SK-N-SH (cell line): ENCODE results near the gene TMEM41A. TPM values are rescaled to one million over a fixed set of nuclear protein-coding genes. Genes with fewer than 3 reads are reported as not detected.

Experiments
- CTCF ChIA-PET: fragments of 300-600, 350-600 bp; formaldehyde crosslinking; extraction: SDS; loops from one replicate; lab custom pipeline; 2021; lab: Yijun Ruan, JAX
- POLR2A ChIA-PET: fragments of 350-600 bp; sonication (Branson Sonifier 250); formaldehyde crosslinking; extraction: SDS; loops from one replicate; lab custom pipeline; 2020; ENCODE audit warnings: antibody characterized with exemption, inconsistent platforms; lab: Yijun Ruan, JAX
- DNase-seq: peaks from one replicate; pipeline ENCODE4 v3.0.0; 2012
- H2AFZ ChIP-seq: fragments of 200-600 bp; sonication (generic); 2 replicates; pipeline ENCODE4 v1.8.1; 2016; ENCODE audit warnings: antibody characterized with exemption, mild to moderate bottlenecking, low read depth
- H3F3A ChIP-seq: fragments of 200-600 bp; sonication (generic); replicated peaks from 2 replicates; pipeline ENCODE3; 2016; ENCODE audit warnings: antibody characterized with exemption, mild to moderate bottlenecking; ENCODE audit not compliant: insufficient read depth
- H3K27ac ChIP-seq, 2 experiments: fragments of 200-500 bp in 1 of 2; fragments of 200-600 bp in 1 of 2; sonication (Bioruptor generic) in 1 of 2; sonication (generic), shearing (Covaris generic) in 1 of 2; 2 replicates each; pipeline versions ENCODE4 v1.5.1 to v1.6.1; 2014 to 2016; ENCODE audit warnings: low read depth in 2 of 2, inconsistent platforms in 1 of 2, low read length in 1 of 2, mild to moderate bottlenecking in 1 of 2, mixed read lengths in 1 of 2
- H3K27me3 ChIP-seq: fragments of 200-600 bp; sonication (generic), shearing (Covaris generic); 2 replicates; pipeline ENCODE4 v1.6.1; 2016; ENCODE audit warnings: mixed run types; ENCODE audit not compliant: insufficient read depth
- H3K36me3 ChIP-seq, 2 experiments: fragments of 200-500 bp in 1 of 2; fragments of 200-600 bp in 1 of 2; sonication (Bioruptor generic) in 1 of 2; sonication (generic) in 1 of 2; replicated peaks in 1 of 2; 2 replicates each; pipeline versions ENCODE3 to v1.5.1; 2014 to 2016; ENCODE audit warnings: low read length in 1 of 2, mild to moderate bottlenecking in 1 of 2; ENCODE audit not compliant: insufficient read depth in 2 of 2, control insufficient read depth in 1 of 2
- H3K4me1 ChIP-seq, 2 experiments: fragments of 200-500 bp in 1 of 2; fragments of 200-600 bp in 1 of 2; sonication (Bioruptor generic) in 1 of 2; sonication (generic), shearing (Covaris generic) in 1 of 2; 2 replicates each; pipeline versions ENCODE4 v1.5.1 to v1.6.1; 2014 to 2016; ENCODE audit warnings: low read depth in 1 of 2, low read length in 1 of 2, mixed run types in 1 of 2; ENCODE audit not compliant: insufficient read depth in 2 of 2, control insufficient read depth in 1 of 2
- H3K4me2 ChIP-seq: fragments of 200-600 bp; sonication (generic), shearing (Covaris generic); 2 replicates; pipeline ENCODE4 v1.6.1; 2017; ENCODE audit warnings: mixed run types
- H3K4me3 ChIP-seq, 2 experiments: fragments of 200-500 bp in 1 of 2; fragments of 200-600 bp in 1 of 2; sonication (Bioruptor generic) in 1 of 2; sonication (generic), shearing (Covaris generic) in 1 of 2; 2 replicates each; pipeline versions ENCODE4 v1.5.1 to v1.8.1; 2014 to 2016; ENCODE audit warnings: low read depth in 2 of 2, inconsistent platforms in 1 of 2, low read length in 1 of 2, mild to moderate bottlenecking in 1 of 2, mixed read lengths in 1 of 2, moderate library complexity in 1 of 2
- H3K79me2 ChIP-seq: fragments of 200-600 bp; sonication (generic); 2 replicates; pipeline ENCODE4 v1.8.1; 2017; ENCODE audit warnings: mild to moderate bottlenecking; ENCODE audit not compliant: insufficient read depth
- H3K9ac ChIP-seq: fragments of 200-600 bp; sonication (generic); 2 replicates; pipeline ENCODE4 v1.6.1; 2017; ENCODE audit warnings: mixed run types
- H3K9me2 ChIP-seq: fragments of 200-600 bp; sonication (generic); 2 replicates; pipeline ENCODE4 v1.6.1; 2017; ENCODE audit warnings: mixed run types
- H3K9me3 ChIP-seq: fragments of 200-600 bp; sonication (generic); 2 replicates; pipeline ENCODE4 v1.6.1; 2017; ENCODE audit warnings: mixed run types, mild to moderate bottlenecking, moderate library complexity
- H4K20me1 ChIP-seq: fragments of 200-600 bp; sonication (generic); 2 replicates; pipeline ENCODE4 v1.6.1; 2017; ENCODE audit warnings: mild to moderate bottlenecking, mixed run types; ENCODE audit not compliant: insufficient read depth
- FOXM1 ChIP-seq: IDR thresholded peaks from 2 replicates; pipeline ENCODE4 v1.4.0; 2012; ENCODE audit warnings: low read depth, mild to moderate bottlenecking
- GATA2 ChIP-seq: sonication (generic); formaldehyde crosslinking; IDR thresholded peaks from 2 replicates; pipeline ENCODE4 v1.5.0; 2020; ENCODE audit warnings: mild to moderate bottlenecking, missing genetic modification reagents
- NFIC ChIP-seq: IDR thresholded peaks from 2 replicates; pipeline ENCODE4 v1.4.0; 2012; ENCODE audit warnings: borderline replicate concordance
- NRF1 ChIP-seq: IDR thresholded peaks from 2 replicates; pipeline ENCODE4 v1.6.1; 2012; ENCODE audit warnings: low read depth, mild to moderate bottlenecking, low read length
- RAD21 ChIP-seq: IDR thresholded peaks from 2 replicates; pipeline ENCODE4 v1.6.1; 2012; ENCODE audit warnings: mild to moderate bottlenecking, low read length
- RFX5 ChIP-seq: IDR thresholded peaks from 2 replicates; pipeline ENCODE4 v1.6.1; 2012; ENCODE audit warnings: mild to moderate bottlenecking, improper control_type of control experiment, low read length
- SIN3A ChIP-seq: IDR thresholded peaks from 2 replicates; pipeline ENCODE4 v1.6.1; 2012; ENCODE audit warnings: low read depth, mild to moderate bottlenecking, low read length, moderate library complexity, borderline replicate concordance
- SMC3 ChIP-seq: IDR thresholded peaks from 2 replicates; pipeline ENCODE4 v1.6.1; 2012; ENCODE audit warnings: low read depth, low read length, improper control_type of control experiment
- TEAD4 ChIP-seq: IDR thresholded peaks from 2 replicates; pipeline ENCODE4 v1.4.0; 2012; ENCODE audit warnings: mild to moderate bottlenecking, borderline replicate concordance; ENCODE audit not compliant: insufficient read depth
- WGBS: methylation state at CpG from one replicate; pipeline ENCODE4 v1.1.6; 2017; ENCODE audit warnings: low lambda C conversion rate; 5-methylcytosine and 5-hydroxymethylcytosine counted together
- polyA plus RNA-seq, 3 experiments: library from polyadenylated mRNA; depleted of rRNA; stranded (reverse); fragments of >200 nt; gene quantifications; 2 replicates each; pipeline ENCODE4 v1.2.3, GENCODE V29; 2012
- TF ChIP-seq, protein P1 (sequence below): fragments of 200-600 bp; sonication (generic); IDR thresholded peaks from 2 replicates; pipeline ENCODE4 v1.6.1; 2017; ENCODE audit warnings: antibody characterized with exemption, mild to moderate bottlenecking, moderate library complexity
- TF ChIP-seq, protein P2 (sequence below): fragments of 150-350 bp; IDR thresholded peaks from 2 replicates; pipeline ENCODE4 v1.6.1; 2016; ENCODE audit warnings: mild to moderate bottlenecking, low read depth, low read length
- TF ChIP-seq, protein P3 (sequence below): fragments of 150-350 bp; IDR thresholded peaks from 2 replicates; pipeline ENCODE4 v1.6.1; 2017; ENCODE audit warnings: antibody characterized with exemption, low read length, low read depth, borderline replicate concordance
- TF ChIP-seq, protein P4 (sequence below): IDR thresholded peaks from 2 replicates; pipeline ENCODE4 v1.6.1; 2012; ENCODE audit warnings: mild to moderate bottlenecking, low read depth, low read length, moderate library complexity

TMEM41A gene
- polyA plus RNA-seq, 1 of the 3 experiments (the other 2 are of a cell fraction) = 9.4 TPM

DNA sequence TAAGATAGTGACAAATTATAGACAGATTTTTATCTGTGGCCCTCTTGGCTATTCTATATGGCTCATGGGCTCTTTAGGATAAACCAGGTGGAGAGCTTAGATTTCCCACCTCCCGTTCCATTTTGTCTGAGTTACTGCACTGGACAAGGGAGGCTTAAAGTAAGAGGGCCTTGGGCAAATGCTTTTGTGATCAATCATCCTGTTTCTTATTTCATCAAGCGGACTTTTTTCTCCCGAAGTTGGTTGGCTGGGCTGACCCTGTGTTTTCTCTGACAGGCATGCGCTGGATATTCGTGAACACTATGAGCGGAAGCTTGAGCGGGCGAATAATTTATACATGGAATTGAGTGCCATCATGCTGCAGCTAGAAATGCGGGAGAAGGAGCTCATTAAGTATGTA is 33.4 kb downstream of the TMEM41A start:
- Histone ChIP-seq H2AFZ (no peak overlapping the region), H3K4me2 (no peak overlapping the region), H3K9me3 (no peaks in the 10 kb centered on the region), H3K36me3 (peaks cover 0 to 15% of the 10 kb centered on the region in 2 experiments), H3K27ac (no peak overlapping the region), H3K9me2 (no peaks in the 10 kb centered on the region), H3K79me2 (no peaks in the 10 kb centered on the region), H3K4me1 (no peaks in the 10 kb centered on the region), H4K20me1 (no peaks in the 10 kb centered on the region), H3F3A (no peaks in the 10 kb centered on the region), H3K27me3 (no peaks in the 10 kb centered on the region), H3K4me3 (no peak overlapping the region), H3K9ac (no peak overlapping the region)
- no peak for TF ChIP-seq FOXM1
- WGBS = 94% methylated on average over 9 of the region's 9 CpGs
- no peak for DNase-seq
- ChIA-PET CTCF (no interaction called here), POLR2A (no interaction called here)

DNA sequence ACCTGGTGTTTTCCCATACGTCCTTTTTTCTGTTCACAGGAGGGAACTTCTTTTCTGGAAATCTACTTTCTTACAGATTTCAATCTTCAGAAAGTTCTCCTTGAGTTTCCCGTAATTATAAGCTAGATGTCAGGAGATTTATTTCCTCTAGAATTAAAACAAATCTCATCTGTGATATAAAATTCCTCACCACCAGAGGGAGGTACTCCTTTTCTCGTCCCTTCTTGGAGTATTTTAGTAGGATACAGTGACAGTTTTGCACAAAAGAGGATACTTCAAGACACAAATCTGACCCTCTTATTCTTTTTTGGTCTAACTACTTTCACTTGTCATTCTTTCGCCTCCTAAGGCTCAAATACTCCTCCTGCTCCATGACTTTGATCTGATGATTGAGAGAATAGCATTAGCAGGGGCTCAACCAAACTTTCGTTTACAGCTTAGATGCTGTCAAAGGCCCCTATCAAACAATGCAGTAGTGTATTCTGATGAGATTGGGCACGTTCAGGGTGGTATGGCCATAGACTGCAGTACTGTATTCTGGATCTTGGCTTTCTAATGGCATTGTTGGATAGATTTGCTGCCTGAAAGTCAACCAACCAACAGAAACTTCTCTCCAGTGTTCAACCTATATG is 38.0 kb downstream of the TMEM41A start:
- CTCF ChIA-PET = interaction anchor here (0.6 to 2.2 kb wide), 12 partner anchors 8 to 149 kb away, joined by 3 to 7 read pairs (median 3); no protein-coding TSS in a partner anchor
- Histone ChIP-seq H3K9me2 (no peaks in the 10 kb centered on the region), H3K27ac (no peak overlapping the region), H3K4me1 (no peaks in the 10 kb centered on the region), H3F3A (no peaks in the 10 kb centered on the region), H3K4me2 (no peak overlapping the region), H3K9me3 (no peaks in the 10 kb centered on the region)
- WGBS = 70% methylated on average over 6 of the region's 6 CpGs
- TF ChIP-seq SMC3 = peak; percentile 27
- TF ChIP-seq NFIC = no peak
- TF ChIP-seq, protein P1, sequence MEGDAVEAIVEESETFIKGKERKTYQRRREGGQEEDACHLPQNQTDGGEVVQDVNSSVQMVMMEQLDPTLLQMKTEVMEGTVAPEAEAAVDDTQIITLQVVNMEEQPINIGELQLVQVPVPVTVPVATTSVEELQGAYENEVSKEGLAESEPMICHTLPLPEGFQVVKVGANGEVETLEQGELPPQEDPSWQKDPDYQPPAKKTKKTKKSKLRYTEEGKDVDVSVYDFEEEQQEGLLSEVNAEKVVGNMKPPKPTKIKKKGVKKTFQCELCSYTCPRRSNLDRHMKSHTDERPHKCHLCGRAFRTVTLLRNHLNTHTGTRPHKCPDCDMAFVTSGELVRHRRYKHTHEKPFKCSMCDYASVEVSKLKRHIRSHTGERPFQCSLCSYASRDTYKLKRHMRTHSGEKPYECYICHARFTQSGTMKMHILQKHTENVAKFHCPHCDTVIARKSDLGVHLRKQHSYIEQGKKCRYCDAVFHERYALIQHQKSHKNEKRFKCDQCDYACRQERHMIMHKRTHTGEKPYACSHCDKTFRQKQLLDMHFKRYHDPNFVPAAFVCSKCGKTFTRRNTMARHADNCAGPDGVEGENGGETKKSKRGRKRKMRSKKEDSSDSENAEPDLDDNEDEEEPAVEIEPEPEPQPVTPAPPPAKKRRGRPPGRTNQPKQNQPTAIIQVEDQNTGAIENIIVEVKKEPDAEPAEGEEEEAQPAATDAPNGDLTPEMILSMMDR = peak; percentile 59
- peak; percentile 28; the same call in 1 of the 2 replicates for TF ChIP-seq RAD21
- TF ChIP-seq, all 33 proteins: peak for 3
- no peaks in the 10 kb centered on the region for H3K79me2 ChIP-seq
- DNase-seq = peak; percentile 23
- no peak overlapping the region for H2AFZ ChIP-seq
- H3K36me3 ChIP-seq = no peaks in the 10 kb centered on the region
- POLR2A ChIA-PET = no interaction called here
- no peaks in the 10 kb centered on the region for H3K27me3 ChIP-seq
- no peaks in the 10 kb centered on the region for H4K20me1 ChIP-seq
- no peak overlapping the region for H3K9ac ChIP-seq
- H3K4me3 ChIP-seq = no peak overlapping the region

DNA sequence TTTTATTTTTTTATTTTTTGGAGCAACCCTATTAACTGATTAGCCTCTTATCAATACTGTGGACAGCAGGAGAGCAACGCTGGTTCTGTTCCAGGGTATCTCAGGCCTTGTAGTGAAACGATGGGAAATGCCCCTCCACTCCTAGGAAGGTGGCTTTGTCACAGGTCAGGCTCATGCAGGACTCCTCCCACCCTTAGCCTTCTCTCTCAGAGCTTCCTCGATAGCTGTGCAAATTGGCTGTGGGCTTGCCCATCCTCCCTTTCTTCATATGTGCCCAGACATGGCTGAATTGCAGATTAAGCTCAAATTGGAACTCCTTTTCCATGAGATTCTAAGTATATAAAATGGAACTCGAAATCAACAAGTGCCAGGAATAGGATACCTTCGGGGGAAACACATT is 38.5 kb downstream of the TMEM41A start:
- no peaks in the 10 kb centered on the region for H3K9me2 ChIP-seq
- H3K27ac ChIP-seq = no peak overlapping the region
- H3K79me2 ChIP-seq = no peaks in the 10 kb centered on the region
- no peaks in the 10 kb centered on the region for H3F3A ChIP-seq
- no peaks in the 10 kb centered on the region for H4K20me1 ChIP-seq
- DNase-seq = no peak
- ChIA-PET POLR2A (no interaction called here), CTCF (interaction anchor here (0.6 to 2.2 kb wide), 12 partner anchors 8 to 148 kb away, joined by 3 to 7 read pairs (median 3); no protein-coding TSS in a partner anchor)
- no peaks in the 10 kb centered on the region for H3K4me1 ChIP-seq
- H2AFZ ChIP-seq = no peak overlapping the region
- 70% methylated on average over 5 of the region's 5 CpGs for WGBS
- no peak overlapping the region for H3K4me3 ChIP-seq
- no peaks in the 10 kb centered on the region for H3K27me3 ChIP-seq
- H3K4me2 ChIP-seq = no peak overlapping the region
- no peaks in the 10 kb centered on the region for H3K36me3 ChIP-seq
- H3K9me3 ChIP-seq = no peaks in the 10 kb centered on the region
- H3K9ac ChIP-seq = no peak overlapping the region
- TF ChIP-seq FOXM1 = no peak
- TF ChIP-seq TEAD4 = no peak
- TF ChIP-seq SMC3 = no peak
- TF ChIP-seq, protein P2, sequence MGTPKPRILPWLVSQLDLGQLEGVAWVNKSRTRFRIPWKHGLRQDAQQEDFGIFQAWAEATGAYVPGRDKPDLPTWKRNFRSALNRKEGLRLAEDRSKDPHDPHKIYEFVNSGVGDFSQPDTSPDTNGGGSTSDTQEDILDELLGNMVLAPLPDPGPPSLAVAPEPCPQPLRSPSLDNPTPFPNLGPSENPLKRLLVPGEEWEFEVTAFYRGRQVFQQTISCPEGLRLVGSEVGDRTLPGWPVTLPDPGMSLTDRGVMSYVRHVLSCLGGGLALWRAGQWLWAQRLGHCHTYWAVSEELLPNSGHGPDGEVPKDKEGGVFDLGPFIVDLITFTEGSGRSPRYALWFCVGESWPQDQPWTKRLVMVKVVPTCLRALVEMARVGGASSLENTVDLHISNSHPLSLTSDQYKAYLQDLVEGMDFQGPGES = no peak
- TF ChIP-seq, protein P3, sequence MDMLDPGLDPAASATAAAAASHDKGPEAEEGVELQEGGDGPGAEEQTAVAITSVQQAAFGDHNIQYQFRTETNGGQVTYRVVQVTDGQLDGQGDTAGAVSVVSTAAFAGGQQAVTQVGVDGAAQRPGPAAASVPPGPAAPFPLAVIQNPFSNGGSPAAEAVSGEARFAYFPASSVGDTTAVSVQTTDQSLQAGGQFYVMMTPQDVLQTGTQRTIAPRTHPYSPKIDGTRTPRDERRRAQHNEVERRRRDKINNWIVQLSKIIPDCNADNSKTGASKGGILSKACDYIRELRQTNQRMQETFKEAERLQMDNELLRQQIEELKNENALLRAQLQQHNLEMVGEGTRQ = no peak
- no peak for TF ChIP-seq SIN3A
- TF ChIP-seq NRF1 = no peak
- TF ChIP-seq, protein P4, sequence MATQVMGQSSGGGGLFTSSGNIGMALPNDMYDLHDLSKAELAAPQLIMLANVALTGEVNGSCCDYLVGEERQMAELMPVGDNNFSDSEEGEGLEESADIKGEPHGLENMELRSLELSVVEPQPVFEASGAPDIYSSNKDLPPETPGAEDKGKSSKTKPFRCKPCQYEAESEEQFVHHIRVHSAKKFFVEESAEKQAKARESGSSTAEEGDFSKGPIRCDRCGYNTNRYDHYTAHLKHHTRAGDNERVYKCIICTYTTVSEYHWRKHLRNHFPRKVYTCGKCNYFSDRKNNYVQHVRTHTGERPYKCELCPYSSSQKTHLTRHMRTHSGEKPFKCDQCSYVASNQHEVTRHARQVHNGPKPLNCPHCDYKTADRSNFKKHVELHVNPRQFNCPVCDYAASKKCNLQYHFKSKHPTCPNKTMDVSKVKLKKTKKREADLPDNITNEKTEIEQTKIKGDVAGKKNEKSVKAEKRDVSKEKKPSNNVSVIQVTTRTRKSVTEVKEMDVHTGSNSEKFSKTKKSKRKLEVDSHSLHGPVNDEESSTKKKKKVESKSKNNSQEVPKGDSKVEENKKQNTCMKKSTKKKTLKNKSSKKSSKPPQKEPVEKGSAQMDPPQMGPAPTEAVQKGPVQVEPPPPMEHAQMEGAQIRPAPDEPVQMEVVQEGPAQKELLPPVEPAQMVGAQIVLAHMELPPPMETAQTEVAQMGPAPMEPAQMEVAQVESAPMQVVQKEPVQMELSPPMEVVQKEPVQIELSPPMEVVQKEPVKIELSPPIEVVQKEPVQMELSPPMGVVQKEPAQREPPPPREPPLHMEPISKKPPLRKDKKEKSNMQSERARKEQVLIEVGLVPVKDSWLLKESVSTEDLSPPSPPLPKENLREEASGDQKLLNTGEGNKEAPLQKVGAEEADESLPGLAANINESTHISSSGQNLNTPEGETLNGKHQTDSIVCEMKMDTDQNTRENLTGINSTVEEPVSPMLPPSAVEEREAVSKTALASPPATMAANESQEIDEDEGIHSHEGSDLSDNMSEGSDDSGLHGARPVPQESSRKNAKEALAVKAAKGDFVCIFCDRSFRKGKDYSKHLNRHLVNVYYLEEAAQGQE = no peak
- no peak for TF ChIP-seq GATA2 (CRISPR knock-in tag)
- no peak for TF ChIP-seq RFX5
